B cell (primary cell): ENCODE results near the gene LHCGR. TPM values are rescaled to one million over a fixed set of nuclear protein-coding genes. Genes with fewer than 3 reads are reported as not detected.

Source experiments
- ATAC-seq: fragments of 200-7000 bp; cut with Tn5 transposase; one replicate; pipeline ENCODE4 v1.10.0; 2021; ENCODE audit warnings: low read depth, mild to moderate bottlenecking, moderate number of reproducible peaks, moderate library complexity
- CTCF ChIA-PET: fragments of 350-600 bp; sonication (Branson Sonifier 250); formaldehyde crosslinking; loops from one replicate; lab custom pipeline; 2021; ENCODE audit warnings: antibody characterized with exemption, inconsistent platforms; lab: Charles Lee
- POLR2A ChIA-PET: fragments of 350-600 bp; sonication (Branson Sonifier 250); formaldehyde crosslinking; loops from one replicate; lab custom pipeline; 2021; ENCODE audit warnings: antibody characterized with exemption; lab: Charles Lee
- DNase-seq: peaks from one replicate; pipeline ENCODE4 v3.0.0; 2013
- H2AFZ ChIP-seq: 2 replicates; pipeline ENCODE4 v1.6.1; 2012; ENCODE audit warnings: mild to moderate bottlenecking, low read depth, low read length; ENCODE audit not compliant: insufficient read depth, poor library complexity, severe bottlenecking
- H3K27ac ChIP-seq, 2 donors: 1 replicate in 1 of 2; 2 replicates in 1 of 2; pipeline ENCODE4 v1.5.1; 2012 to 2013; ENCODE audit warnings: low read length in 2 of 2, mild to moderate bottlenecking in 2 of 2, moderate library complexity in 1 of 2
- H3K27me3 ChIP-seq, 4 experiments: fragments of 200-600 bp in 1 of 4; sonication (generic) in 1 of 4; replicated peaks in 1 of 4; 1 replicate in 2 of 4; 2 replicates in 2 of 4; pipeline versions ENCODE4 v1.6.1 to v1.7.0; 2013 to 2016; ENCODE audit warnings: low read length in 3 of 4, mild to moderate bottlenecking in 2 of 4, mixed read lengths in 1 of 4, moderate library complexity in 1 of 4; ENCODE audit not compliant: insufficient read depth in 4 of 4, control insufficient read depth in 3 of 4; ENCODE audit errors: control extremely low read depth in 1 of 4
- H3K36me3 ChIP-seq, 2 experiments: replicated peaks in 1 of 2; 1 replicate in 1 of 2; 2 replicates in 1 of 2; pipeline versions ENCODE4 v1.6.1 to v1.7.1; 2013; ENCODE audit warnings: low read length in 1 of 2; ENCODE audit not compliant: insufficient read depth in 2 of 2, control insufficient read depth in 1 of 2; ENCODE audit errors: control extremely low read depth in 1 of 2, extremely low read depth in 1 of 2
- H3K4me1 ChIP-seq, 2 donors: fragments of 200-600 bp in 1 of 2; sonication (generic) in 1 of 2; 1 replicate in 1 of 2; 2 replicates in 1 of 2; pipeline versions ENCODE4 v1.5.1 to v1.6.1; 2013 to 2017; ENCODE audit warnings: low read length in 2 of 2; ENCODE audit not compliant: control insufficient read depth in 2 of 2, insufficient read depth in 2 of 2
- H3K4me2 ChIP-seq: replicated peaks from 2 replicates; pipeline ENCODE3; 2012; ENCODE audit warnings: mild to moderate bottlenecking, low read depth, low read length; ENCODE audit not compliant: poor library complexity, severe bottlenecking
- H3K4me3 ChIP-seq, 5 experiments: fragments of 200-600 bp in 1 of 5; sonication (generic) in 1 of 5; 1 replicate in 3 of 5; 2 replicates in 2 of 5; pipeline versions ENCODE4 v1.5.1 to v1.7.0; 2011 to 2016; ENCODE audit warnings: low read length in 4 of 5, mild to moderate bottlenecking in 4 of 5, low read depth in 2 of 5, control low read depth in 1 of 5, moderate library complexity in 1 of 5; ENCODE audit not compliant: insufficient read depth in 1 of 5; ENCODE audit errors: control extremely low read depth in 1 of 5, extremely low read depth in 1 of 5
- H3K79me2 ChIP-seq: fragments of 200-600 bp; sonication (generic); one replicate; pipeline ENCODE4 v1.6.0; 2016; ENCODE audit warnings: low read length; ENCODE audit not compliant: control insufficient read depth, insufficient read depth
- H3K9ac ChIP-seq: fragments of 200-600 bp; sonication (generic); 2 replicates; pipeline ENCODE4 v1.6.1; 2017; ENCODE audit warnings: mild to moderate bottlenecking, low read length, moderate library complexity
- H3K9me3 ChIP-seq, 3 donors: one replicate each; pipeline versions ENCODE4 v1.6.1 to v1.7.1; 2013; ENCODE audit warnings: low read length in 2 of 3; ENCODE audit not compliant: control insufficient read depth in 2 of 3, insufficient read depth in 1 of 3; ENCODE audit errors: control extremely low read depth in 1 of 3
- H4K20me1 ChIP-seq: 2 replicates; pipeline ENCODE4 v1.6.0; 2012; ENCODE audit warnings: mild to moderate bottlenecking, low read length; ENCODE audit not compliant: insufficient read depth, control insufficient read depth, poor library complexity, severe bottlenecking
- H3K27ac Mint-ChIP-seq: one replicate; pipeline ENCODE4 v1.8.0; 2021; ENCODE audit warnings: mixed read lengths
- H3K27me3 Mint-ChIP-seq: one replicate; pipeline ENCODE4 v1.8.0; 2021; ENCODE audit warnings: mixed read lengths
- H3K4me1 Mint-ChIP-seq: one replicate; pipeline ENCODE4 v1.8.0; 2021; ENCODE audit warnings: mixed read lengths
- H3K4me3 Mint-ChIP-seq: one replicate; pipeline ENCODE4 v1.8.0; 2021; ENCODE audit warnings: mixed read lengths
- H3K9me3 Mint-ChIP-seq: one replicate; pipeline ENCODE4 v1.8.0; 2022; ENCODE audit warnings: mixed read lengths; ENCODE audit not compliant: insufficient read depth
- CTCF ChIP-seq: fragments of 200-600 bp; IDR thresholded peaks from one replicate; pipeline ENCODE4 v1.8.0; 2022; ENCODE audit warnings: antibody characterized with exemption, mild to moderate bottlenecking
- EZH2 ChIP-seq: IDR thresholded peaks from 2 replicates; pipeline ENCODE4 v1.6.1; 2012; ENCODE audit warnings: borderline replicate concordance, low read depth, mild to moderate bottlenecking, moderate library complexity, low read length; ENCODE audit not compliant: insufficient read depth, poor library complexity, severe bottlenecking
- WGBS: methylation state at CpG from one replicate; pipeline ENCODE4 v1.1.5; 2013; ENCODE audit warnings: missing lambda C conversion rate; ENCODE audit not compliant: insufficient coverage; 5-methylcytosine and 5-hydroxymethylcytosine counted together
- intact Hi-C: fragments of 100-400 bp; cut with micrococcal nuclease; formaldehyde crosslinking; loops from one replicate; pipeline ENCODE4 v1.10.0; 2022
- polyA plus RNA-seq: library from polyadenylated mRNA; depleted of rRNA; stranded (reverse); fragments of >200 nt; gene quantifications from 2 replicates; pipeline ENCODE4 v1.2.3, GENCODE V29; 2012
- total RNA-seq, 2 donors: library from RNA; stranded (reverse); fragments of 120-200 nt in 1 of 2; gene quantifications; 1 replicate in 1 of 2; 2 replicates in 1 of 2; pipeline versions ENCODE4 v1.2.3 to v1.2.4, GENCODE V29; 2013 to 2022

Gene LHCGR
- total and polyA plus RNA-seq, 2 donors (not counting 1 experiment from before 2014, with no cell fraction given) = not detected

- Histone ChIP-seq H3K36me3 (no peaks in the 10 kb centered on the region), H3K27me3 (peaks cover 0 to 13% (median 6%) of the 10 kb centered on the region in 4 experiments), H3K79me2 (no peaks in the 10 kb centered on the region), H3K4me1 (no peaks in the 10 kb centered on the region), H3K9me3 (peaks cover 0 to 7% (median 1%) of the 10 kb centered on the region in 3 donors), H3K27ac (no peak overlapping the region), H2AFZ (no peak overlapping the region), H3K4me3 (no peak overlapping the region), H3K9ac (no peak overlapping the region), H4K20me1 (no peaks in the 10 kb centered on the region), H3K4me2 (no peak overlapping the region)
- ChIA-PET CTCF (no interaction called here), POLR2A (no interaction called here)
- no peak overlapping the region for H3K4me3 Mint-ChIP-seq
- ATAC-seq (no peak), DNase-seq (no peak)
- no peak for TF ChIP-seq CTCF
- TF ChIP-seq EZH2 = no peak
- no peaks in the 10 kb centered on the region for H3K9me3 Mint-ChIP-seq
- H3K4me1 Mint-ChIP-seq = no peaks in the 10 kb centered on the region
- H3K27ac Mint-ChIP-seq = no peak overlapping the region
- WGBS = no CpG with 5 or more reads among the region's 3 CpGs
- intact Hi-C loops = no loop called here
- peaks cover 28% of the 10 kb centered on the region for H3K27me3 Mint-ChIP-seq
Observed at GRCh38 chr2:48756289-48756688, 765 bp upstream of the LHCGR start.

GRCh38 chr2:48754874-48755273, 650 bp downstream of the LHCGR start:
- no peak overlapping the region for H3K4me2 ChIP-seq
- no peak overlapping the region for H3K27ac Mint-ChIP-seq
- no peak overlapping the region for H3K27ac ChIP-seq
- no peaks in the 10 kb centered on the region for H3K36me3 ChIP-seq
- no peaks in the 10 kb centered on the region for H3K4me1 ChIP-seq
- ChIA-PET POLR2A (no interaction called here), CTCF (no interaction called here)
- no peaks in the 10 kb centered on the region for H4K20me1 ChIP-seq
- no peak for TF ChIP-seq CTCF
- no peak for TF ChIP-seq EZH2
- 97% methylated on average over 7 of the region's 10 CpGs for WGBS
- H3K4me1 Mint-ChIP-seq = peaks cover 7% of the 10 kb centered on the region
- H2AFZ ChIP-seq = no peak overlapping the region
- intact Hi-C loops = no loop called here
- H3K4me3 Mint-ChIP-seq = no peak overlapping the region
- peaks cover 28% of the 10 kb centered on the region for H3K27me3 Mint-ChIP-seq
- no peak overlapping the region for H3K9ac ChIP-seq
- peaks cover 0 to 7% (median 1%) of the 10 kb centered on the region in 3 donors for H3K9me3 ChIP-seq
- no peak overlapping the region for H3K4me3 ChIP-seq
- no peak for DNase-seq
- H3K27me3 ChIP-seq = peaks cover 0 to 13% (median 6%) of the 10 kb centered on the region in 4 experiments
- ATAC-seq = no peak
- H3K79me2 ChIP-seq = no peaks in the 10 kb centered on the region
- no peaks in the 10 kb centered on the region for H3K9me3 Mint-ChIP-seq
